Stimulated activated CD8-positive, alpha-beta memory T cell treated with anti-CD3 and anti-CD28 coated beads, Interleukin-15, amount 100 ng/mL, for 4 hours (primary cell): ENCODE data around the gene XK.
A peak's percentile ranks its signal among the peaks of the same experiment; 100 is the strongest.
"Not testable (repeated sequence)": the region's sequence is repeated elsewhere in the genome, so short reads cannot be mapped to it uniquely, and the experiment has no call there.

Source experiments
- DNase-seq, 2 donors: peaks; one replicate each; pipeline ENCODE4 v3.0.0-alpha.2; 2020; ENCODE audit warnings: low read depth in 2 of 2

Gene XK, protein sequence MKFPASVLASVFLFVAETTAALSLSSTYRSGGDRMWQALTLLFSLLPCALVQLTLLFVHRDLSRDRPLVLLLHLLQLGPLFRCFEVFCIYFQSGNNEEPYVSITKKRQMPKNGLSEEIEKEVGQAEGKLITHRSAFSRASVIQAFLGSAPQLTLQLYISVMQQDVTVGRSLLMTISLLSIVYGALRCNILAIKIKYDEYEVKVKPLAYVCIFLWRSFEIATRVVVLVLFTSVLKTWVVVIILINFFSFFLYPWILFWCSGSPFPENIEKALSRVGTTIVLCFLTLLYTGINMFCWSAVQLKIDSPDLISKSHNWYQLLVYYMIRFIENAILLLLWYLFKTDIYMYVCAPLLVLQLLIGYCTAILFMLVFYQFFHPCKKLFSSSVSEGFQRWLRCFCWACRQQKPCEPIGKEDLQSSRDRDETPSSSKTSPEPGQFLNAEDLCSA

DNA sequence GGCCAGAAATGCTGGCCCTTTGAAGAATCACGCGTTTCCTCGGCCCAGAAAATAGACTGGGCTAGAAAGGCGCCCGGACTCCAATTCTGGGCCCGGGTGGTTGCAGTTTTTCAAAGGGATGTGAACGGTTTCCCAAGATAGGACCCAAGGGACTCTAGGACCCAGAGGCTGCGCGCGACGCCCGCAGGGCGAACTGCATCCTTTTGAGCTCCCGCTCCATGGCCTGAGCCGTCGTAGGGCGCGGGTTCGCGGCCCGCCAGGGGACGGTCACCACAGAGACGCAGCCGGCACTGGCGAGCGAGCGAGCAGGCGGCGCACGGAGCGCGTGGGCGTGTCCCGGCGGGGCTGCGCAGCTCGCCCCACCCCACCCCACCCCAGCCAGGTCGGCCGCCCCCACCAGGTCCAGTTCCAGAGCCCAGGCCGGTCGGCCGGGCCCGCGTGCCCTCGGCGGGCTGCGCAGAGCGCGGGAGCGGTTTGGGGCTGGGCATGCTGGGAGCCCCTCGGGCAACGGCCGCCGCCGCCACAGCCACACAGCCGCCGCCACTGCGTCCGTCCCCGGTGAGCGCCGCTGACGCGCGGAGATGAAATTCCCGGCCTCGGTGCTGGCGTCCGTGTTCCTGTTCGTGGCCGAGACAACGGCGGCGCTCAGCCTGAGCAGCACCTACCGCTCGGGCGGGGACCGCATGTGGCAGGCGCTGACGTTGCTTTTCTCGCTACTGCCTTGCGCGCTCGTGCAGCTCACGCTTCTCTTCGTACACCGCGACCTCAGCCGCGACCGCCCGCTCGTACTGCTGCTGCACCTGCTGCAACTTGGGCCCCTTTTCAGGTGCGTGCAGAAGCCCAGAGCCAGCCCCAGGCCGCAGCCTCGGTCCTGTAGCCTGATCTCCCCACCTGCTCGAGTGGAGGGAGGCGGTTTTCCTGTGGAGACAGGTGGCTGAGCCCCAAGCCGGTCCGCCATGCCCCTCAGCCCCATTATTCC lies at the start of gene XK:
XK (plus strand) TSS at position 411 of the 979 bp plus-strand sequence; CDS start at position 582, 171 bp downstream.
- peak in 1 of 2 donors; percentile 3 for DNase-seq

DNA sequence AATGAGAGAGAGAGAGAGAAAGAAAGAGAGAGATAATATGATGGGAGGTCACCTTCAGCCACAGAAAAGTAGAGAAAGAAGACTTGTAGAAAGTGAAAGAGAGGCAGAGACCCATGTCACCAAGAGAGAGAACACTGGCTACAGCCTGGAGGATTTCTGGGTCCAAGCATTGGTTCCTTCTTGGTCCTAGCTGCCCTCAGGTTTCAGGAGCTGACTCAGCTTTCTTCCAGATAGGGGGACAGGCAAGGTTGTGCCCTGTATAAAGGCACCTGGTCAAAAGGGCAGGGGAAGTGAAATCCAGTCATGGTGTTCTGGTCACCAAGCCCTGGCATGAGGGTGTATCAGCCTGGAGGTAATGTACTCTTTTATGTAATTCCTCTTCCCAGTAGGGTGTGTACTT lies 47.5 kb upstream of the XK start:
- DNase-seq, result no peak

DNA sequence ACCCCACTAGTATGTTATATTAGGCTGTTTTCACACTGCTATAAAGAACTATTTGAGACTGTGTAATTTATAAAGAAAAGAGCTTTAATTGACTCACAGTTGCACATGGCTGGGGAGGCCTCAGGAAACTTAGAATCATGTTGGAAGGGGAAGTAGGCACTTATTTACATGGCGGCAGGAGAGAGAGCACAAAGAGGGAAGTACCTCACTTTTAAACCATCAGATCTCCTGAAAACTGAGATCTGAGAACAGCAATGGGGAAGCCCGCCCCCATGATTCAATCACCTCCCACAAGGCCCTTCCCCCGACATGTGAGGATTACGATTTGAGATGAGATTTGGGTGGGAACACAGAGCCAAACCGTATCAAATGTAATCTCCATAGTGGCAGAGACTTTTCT lies 45.4 kb upstream of the XK start:
- DNase-seq, result no peak

DNA sequence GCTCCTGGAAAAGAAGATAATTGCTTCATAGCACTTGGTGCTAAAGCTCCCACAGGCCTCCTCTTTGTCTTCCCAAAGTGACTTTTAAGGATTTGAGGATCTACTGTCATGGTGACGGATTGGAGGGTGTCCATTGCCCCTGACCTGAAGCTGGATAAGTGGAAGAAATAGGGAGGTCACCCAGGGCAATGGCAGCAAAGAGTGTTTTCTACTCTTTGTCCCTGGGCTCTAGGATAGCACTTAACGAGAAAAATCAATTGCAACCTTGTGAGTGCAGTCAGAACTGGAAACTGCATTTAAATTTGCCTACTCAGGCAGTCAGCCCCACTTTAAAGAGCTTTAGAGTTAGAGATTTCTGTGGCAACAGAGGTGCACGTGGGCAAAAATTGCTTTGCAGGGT lies 43.7 kb upstream of the XK start:
- DNase-seq, result no peak

DNA sequence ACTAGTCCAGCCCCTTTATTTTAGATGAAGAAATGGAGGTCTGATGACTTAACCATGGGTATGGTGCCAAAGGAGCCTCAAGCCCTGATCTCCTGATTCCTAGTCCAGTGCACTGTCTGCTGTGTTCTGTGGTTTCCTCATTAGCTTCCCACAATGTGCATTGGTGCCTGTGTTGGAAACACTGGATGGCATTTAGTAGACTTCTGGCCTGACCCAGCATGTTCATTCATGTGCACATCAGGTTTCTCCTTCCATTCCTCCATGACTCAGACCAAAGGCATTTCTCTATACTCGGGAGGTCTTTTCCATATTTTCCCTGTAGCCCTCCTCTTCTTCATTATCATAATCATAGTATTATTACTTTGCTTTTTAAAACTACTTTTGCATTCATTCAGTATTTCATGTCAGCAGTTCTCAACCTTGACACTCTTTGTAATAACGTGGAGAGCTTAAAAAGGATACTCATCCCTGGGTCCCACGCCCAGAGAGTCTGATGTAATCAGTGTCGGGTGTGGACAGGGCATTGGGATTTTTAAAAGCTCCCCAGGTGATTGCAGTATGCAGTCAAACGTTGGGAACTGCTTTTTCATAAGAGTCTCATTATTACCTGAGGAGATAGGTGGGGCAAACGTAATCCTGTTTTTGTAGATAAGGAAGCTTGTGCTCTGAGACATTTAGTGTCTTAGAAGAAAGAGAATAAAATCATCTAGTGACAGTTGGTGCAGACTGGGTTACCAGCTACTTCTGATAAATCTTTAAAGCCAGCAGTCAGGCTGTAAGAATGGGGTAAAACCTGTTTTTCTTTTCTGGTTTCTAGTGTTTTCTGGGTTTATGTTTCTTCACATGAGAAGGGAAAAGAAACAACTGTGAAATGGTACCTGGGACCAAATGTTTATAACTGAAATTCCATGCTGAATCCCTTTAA lies 40.9 kb upstream of the XK start:
- DNase-seq, result no peak

DNA sequence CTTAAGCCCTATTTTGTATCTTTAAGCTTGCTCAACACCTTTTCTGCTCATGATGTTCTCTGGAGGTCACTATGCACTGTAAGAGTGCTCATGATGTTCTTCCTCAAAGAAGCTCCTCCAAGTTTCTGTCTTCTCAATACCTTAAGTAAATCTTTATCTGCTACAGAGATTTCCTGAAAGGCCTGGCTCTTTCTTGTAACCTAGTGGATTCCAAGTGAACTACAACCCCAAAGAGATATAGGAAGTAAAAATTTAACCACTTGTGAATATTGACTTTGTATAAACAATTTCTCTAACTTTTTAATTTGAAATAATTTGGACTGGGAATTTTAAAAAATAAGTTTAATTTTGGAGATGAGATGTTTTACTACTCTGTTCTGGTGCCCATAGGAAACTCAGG lies 39.3 kb upstream of the XK start:
- DNase-seq, result no peak

DNA sequence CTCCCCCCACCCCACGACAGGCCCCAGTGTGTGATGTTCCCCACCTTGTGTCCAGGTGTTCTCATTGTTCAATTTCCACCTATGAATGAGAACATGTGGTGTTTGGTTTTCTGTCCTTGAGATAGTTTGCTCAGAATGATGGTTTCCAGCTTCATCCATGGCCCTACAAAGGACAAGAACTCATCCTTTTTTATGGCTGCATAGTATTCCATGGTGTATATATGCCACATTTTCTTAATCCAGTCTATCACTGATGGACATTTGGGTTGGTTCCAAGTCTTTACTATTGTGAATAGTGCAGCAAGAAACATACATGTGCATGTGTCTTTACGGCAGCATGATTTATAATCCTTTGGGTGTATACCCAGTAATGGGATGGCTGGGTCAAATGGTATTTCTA lies 34.7 kb upstream of the XK start:
- not testable (repeated sequence) for DNase-seq

DNA sequence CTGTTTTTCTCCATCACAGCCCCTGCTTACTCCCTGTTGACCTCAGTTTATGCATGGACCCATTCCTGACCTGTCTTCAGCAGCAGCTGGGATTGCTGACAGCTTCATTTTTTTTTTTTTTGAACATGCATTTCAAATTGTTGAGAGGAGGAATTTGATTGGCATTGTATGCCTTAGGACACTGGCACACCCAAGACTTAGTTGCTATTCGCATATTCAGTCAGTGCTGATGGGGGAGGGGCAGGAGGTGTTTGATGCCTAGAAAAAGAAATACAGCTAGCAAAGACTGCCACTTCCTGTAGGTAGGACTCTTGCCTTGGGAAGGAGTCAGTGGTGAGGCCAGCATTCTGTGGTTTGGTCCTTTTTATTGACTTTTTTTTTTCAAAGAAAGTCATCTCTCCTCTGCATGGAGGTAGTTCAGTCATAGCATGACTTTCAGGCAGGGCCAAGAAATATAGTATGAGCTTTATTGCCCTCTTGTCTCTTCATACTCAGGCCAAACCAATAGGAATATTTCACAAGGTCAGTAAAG lies 33.6 kb upstream of the XK start:
- DNase-seq, result no peak

DNA sequence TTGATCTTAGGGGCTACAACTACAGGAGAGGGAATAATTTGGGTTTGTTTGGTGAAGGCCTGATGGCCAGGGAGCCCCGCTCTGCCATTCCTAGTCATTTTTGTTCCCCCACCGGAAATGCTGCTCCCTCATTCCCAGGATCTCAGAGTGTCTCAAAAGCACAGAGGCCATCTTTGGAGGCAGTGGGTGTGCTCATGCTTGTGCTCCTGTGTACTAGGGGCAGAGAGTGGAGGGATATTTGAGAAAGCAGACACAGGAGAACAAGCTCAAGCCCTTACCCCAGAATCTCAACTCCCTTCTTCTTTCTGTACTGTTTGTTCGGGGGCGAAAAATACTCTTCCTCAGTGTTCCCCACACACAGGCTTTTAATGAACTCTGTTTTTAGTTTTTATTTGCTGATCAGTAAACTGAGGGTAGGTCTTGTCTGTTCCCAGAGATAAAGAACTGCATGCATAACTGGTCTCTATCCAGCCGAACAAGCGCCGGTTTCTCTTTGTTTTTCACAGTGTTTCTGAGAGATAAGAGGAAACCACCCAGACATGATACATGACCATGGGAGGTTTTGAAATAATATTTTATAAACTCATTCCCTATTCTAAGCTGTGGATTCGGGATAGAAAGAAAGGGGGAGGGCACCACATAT lies 32.9 kb upstream of the XK start:
- no peak for DNase-seq

DNA sequence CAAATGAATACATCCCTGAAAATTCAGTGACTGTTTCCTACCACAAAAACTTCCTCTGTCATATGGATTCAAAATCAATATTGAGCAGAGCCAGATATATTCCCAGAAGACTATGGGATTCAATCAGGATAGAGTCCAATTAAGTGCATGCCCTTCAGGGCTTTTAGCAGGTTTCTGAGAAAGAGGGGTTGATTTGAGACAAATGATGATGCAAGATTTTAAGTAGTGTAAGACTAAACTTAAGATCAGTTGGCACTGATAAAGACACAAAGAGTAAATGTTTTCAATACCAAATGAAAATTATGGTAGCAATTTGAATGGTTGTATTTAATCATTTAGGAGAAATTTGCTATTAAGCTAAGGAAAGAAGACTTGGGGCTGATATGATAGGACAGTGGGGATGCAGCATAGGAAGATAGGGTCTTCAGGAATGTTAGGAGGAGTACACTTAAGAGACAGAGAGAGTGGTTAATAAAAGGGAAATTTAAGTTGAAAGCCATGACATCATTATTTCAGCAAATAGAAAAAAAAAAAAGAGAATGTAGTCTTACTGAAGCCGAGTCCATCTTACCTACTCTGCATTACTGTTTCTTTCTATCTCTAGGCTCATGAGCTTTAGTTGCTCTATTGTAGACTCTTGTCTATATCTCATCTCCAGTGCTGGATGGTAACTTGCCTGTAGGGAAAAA lies 32.0 kb upstream of the XK start:
- DNase-seq, result no peak

DNA sequence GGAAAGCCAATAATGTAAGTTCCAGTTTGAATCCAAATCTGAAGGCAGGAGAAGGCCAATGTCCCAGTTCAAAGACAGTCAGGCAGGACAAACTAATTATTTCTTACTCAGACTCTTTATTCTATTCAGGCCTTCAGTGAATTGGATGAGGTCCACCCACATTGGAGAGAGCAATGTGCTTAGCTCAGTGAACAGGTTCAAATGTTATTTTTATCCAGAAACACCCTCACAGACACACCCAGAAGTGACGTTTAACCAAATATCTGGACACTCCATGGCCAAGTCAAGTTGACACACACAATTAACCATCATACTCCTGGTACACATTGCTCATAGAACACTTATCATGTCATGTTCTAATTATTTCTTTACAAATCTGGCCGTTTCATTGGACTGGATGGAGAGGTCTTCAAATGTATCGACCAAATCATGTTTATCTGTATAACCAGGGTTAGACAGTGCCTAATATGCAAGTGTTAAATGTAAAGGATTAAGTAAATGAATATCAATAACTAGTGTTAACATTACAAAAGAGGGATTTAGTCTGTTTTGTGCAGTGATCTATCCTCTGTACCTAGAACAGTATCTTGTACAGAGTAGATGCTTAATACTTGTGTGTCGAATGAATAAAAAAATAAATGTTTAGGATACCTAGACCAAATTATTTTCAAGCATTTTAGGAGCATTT lies 27.1 kb upstream of the XK start:
- DNase-seq, result no peak

DNA sequence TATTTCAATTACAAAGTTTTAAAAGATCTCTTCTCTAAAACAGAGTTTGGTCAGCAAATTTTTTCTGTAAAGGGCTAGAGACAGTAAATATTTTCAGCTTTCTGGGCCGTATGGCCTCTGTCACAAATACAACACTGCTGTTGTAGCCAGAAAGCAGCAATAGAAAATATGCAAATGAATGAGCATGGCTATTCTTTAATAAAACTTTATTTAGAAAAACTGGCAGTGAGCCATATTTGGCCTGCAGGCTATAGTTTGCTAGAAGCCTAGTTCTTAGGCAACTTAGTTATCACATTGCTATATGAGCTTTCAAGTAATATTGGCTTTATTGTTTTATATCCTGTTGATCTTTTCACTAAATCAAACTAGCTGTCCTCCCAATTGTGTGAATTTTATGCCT lies 26.5 kb upstream of the XK start:
- no peak for DNase-seq

DNA sequence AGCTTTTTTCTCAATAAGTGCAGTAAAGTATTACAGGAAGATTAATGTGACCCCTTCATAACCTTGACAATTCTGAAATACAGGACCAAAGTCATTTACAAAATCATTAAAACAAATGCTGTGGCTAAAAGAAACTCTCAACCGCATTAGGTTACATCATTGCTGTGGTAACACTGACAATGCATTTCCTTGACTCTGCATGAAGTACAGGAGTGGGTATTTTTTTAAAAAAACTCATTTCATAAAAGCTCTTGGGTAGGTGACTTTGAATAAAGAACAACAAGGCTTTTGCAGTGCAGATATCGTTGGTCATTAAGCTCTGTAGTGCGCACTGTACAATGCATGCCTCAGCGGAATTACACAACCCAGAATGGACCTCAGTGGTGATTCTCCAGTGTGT lies 23.4 kb upstream of the XK start:
- no peak for DNase-seq

DNA sequence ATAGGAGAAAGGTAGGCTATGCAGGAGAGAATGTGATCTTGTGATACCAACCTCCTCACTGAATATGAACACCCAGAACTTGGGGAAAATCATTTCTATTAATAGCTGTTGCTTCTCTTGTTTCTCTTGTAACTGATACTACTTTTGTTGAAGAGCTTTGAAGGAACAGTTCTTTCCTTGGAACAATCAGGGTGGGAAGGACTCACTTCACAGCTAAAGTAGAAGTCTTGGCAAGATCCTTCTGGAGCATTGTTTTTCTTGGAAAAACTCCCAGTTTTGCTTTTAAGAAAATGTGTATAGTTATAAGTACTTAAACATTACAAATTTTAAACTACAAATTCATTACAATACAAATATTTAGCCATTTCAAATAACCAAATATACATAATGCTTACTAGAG lies 19.1 kb upstream of the XK start:
- no peak for DNase-seq

DNA sequence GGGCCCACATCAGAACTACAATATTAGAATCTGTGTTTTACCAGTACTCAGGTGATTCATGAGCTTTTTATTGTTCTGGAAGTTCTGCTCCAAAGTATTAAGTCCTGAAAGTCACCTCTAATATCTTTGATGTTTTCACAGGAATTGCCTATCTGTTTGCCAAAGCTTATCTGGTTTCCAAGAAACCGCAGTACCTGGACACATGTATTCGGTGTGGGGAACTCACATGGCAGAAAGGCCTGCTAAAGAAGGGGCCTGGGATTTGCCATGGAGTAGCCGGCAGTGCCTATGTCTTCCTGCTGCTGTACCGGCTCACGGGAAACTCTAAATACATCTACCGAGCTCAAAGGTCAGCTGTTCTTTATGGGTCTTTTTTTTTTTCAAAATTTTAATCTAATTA lies 18.4 kb upstream of the XK start:
- no peak for DNase-seq

DNA sequence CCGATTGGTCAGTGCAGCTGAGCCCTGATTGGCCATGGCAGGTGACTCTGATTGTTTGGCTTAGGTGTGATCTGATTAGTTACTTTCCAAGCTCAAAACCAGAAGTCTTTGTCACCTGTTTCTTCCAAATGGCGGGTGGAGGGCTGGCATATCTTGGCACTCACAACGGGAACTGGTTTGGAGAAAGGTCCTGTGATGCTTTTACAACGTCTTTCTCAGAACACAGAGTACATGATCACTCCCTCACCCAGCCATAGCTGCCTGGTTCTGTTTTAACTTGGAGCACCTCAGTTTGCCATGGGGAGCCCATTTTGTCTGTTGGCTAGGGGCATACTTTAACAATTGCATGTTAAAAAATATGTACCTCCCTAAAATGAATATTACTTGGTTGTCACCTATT lies 13.0 kb upstream of the XK start:
- no peak for DNase-seq

DNA sequence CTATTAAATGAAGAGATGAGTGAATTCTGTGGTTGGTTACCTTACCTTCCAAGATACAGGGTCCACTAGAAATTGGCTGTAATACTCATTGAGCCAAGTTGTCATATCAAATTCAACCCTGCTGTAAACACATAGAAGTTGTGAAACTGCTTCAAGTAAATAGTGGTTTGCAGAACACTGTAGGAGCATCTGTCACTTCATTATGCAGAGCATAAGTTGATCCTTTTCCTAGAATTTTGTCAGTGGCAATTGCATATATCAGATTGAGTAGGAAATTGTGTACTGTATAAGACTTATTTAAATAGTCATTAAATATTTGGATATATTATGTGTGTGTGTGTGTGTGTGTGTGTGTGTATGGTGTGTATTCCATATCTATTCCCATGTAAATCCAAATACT lies 8.8 kb upstream of the XK start:
- no peak for DNase-seq

DNA sequence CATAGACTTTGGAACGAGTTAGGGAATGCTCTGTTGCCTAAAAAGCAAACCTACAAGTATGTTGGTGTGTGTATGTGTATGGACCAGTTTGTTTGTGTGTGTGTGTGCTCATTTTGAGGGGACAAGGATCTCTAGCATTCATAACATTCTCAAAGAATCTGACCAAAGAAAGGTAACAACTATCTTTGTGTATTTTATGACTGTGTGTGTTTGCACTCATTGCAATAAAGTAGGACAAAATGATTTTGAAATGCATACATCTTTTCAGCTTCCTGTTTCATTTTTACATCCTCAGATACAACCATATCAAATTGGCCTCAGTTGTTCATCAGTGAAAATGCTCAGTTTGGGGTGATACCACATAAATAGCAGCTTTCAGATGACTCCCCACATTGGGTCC lies 8.3 kb upstream of the XK start:
- DNase-seq, result no peak

DNA sequence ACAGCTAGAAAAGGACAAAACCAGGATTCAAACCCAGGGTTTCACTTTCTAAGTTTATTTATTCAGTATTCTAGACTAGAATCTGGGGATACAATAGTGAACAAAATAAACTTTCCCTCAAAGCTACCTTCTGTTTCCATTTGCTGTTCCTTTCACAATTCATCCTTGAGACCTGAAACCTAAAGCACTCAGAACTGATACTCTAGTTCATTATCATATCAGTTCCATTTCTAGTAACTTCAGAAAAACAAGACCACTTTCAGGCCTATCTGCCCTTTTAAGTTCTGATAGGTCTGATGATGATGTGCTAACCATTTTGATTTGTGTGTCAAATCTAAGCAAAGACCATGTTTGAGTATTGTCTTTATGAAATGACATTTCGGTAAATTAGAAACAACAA lies 7.8 kb upstream of the XK start:
- no peak for DNase-seq

DNA sequence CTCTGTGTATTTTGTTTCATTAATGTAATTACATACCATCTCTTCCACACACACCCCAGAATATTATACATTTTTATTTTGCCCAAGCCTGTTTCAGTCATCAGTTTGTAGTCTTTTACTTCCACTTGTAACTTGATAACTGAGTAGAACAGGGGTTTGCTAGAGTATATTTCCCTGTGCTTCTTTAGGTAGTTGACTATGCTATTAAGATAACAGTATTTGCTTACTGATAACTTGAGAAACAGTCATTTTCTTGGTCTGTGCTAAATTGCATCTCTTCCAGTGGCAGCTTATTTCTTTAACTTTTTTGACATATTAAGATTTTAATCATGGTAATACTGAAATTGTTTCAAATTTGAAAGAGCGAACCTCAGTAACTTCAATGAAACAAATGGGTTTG lies 7.0 kb upstream of the XK start:
- DNase-seq, result no peak
